Heart right ventricle (tissue), 16 donors: ENCODE data around the gene AFF2. TPM values are rescaled to one million over a fixed set of nuclear protein-coding genes. Genes with fewer than 3 reads are reported as not detected.

Experiments
- ATAC-seq, 8 donors: fragments of 200-7000 bp; cut with Tn5 transposase; one replicate each; pipeline ENCODE4 v1.9.1; 2020; ENCODE audit warnings: mild to moderate bottlenecking in 8 of 8, moderate library complexity in 8 of 8, moderate number of reproducible peaks in 1 of 8
- DNase-seq, 2 donors: peaks; one replicate each; pipeline ENCODE4 v3.0.0-alpha.2; 2020
- H3K27ac ChIP-seq, 10 donors: fragments of 200-600 bp; sonication (generic) in 2 of 10; one replicate each; pipeline versions ENCODE4 v1.5.0 to v1.8.0; 2020 to 2022; ENCODE audit warnings: mild to moderate bottlenecking in 3 of 10
- H3K27me3 ChIP-seq, 7 donors: fragments of 200-600 bp; one replicate each; pipeline ENCODE4 v1.8.0; 2021 to 2022; ENCODE audit warnings: mild to moderate bottlenecking in 2 of 7
- H3K36me3 ChIP-seq, 9 donors: fragments of 200-600 bp; sonication (generic) in 1 of 9; one replicate each; pipeline versions ENCODE4 v1.5.0 to v1.8.0; 2020 to 2022; ENCODE audit warnings: mild to moderate bottlenecking in 2 of 9
- H3K4me1 ChIP-seq, 9 donors: fragments of 200-600 bp; sonication (generic) in 1 of 9; one replicate each; pipeline versions ENCODE4 v1.5.0 to v1.8.0; 2020 to 2022; ENCODE audit warnings: mild to moderate bottlenecking in 4 of 9
- H3K4me3 ChIP-seq, 10 donors: fragments of 200-600 bp; sonication (generic) in 2 of 10; one replicate each; pipeline versions ENCODE4 v1.5.0 to v1.8.0; 2020 to 2022; ENCODE audit warnings: mild to moderate bottlenecking in 7 of 10, moderate library complexity in 2 of 10
- H3K9me3 ChIP-seq, 11 donors: fragments of 200-600 bp in 10 of 11; sonication (generic) in 2 of 11; one replicate each; pipeline versions ENCODE4 v1.5.0 to v1.8.0; 2013 to 2022; ENCODE audit warnings: mild to moderate bottlenecking in 2 of 11, control low read depth in 1 of 11, moderate library complexity in 1 of 11
- CTCF ChIP-seq, 9 donors: fragments of 200-600 bp; sonication (generic) in 2 of 9; IDR thresholded peaks; one replicate each; pipeline versions ENCODE4 v1.5.0 to v1.8.0; 2021 to 2022; ENCODE audit warnings: antibody characterized with exemption in 9 of 9, mild to moderate bottlenecking in 5 of 9, moderate library complexity in 1 of 9
- WGBS, 2 donors: extraction: QIAGEN DNeasy Blood & Tissue Kit; methylation state at CpG; one replicate each; pipeline ENCODE4 v1.1.7; 2013; ENCODE audit warnings: inconsistent platforms in 1 of 2; 5-methylcytosine and 5-hydroxymethylcytosine counted together
- intact Hi-C, 10 donors: fragments of 100-400 bp; cut with DNase I; formaldehyde crosslinking; loops; one replicate each; pipeline versions ENCODE4 v1.11.1 to v1.14.2; 2022
- polyA plus RNA-seq, 2 donors: library from polyadenylated mRNA; stranded (reverse); fragments of 200-250 nt; gene quantifications; one replicate each; pipeline ENCODE4 v1.2.3, GENCODE V29; 2013
- total RNA-seq, 10 donors: library from RNA; stranded (reverse); fragmentation: NEBNext Ultra II Directional in 3 of 10; extraction: Animal tissue kit (Norgen Biotek cat#: 25700) in 3 of 10; gene quantifications; one replicate each; pipeline versions ENCODE4 v1.2.1 to v1.2.4, GENCODE V29; 2021 to 2023
- donor health status: Arrhythmogenic right ventricular cardiomyopathy.
- donor health status: ischemic (EF 13 %, LVEDD 7.1; RV severe dilation, severe dysfunction).
- donor health status: healthy with polysubstance abuse.
- donor health status: DM: no; HTN: yes; CAD: no.
- donor health status: DM: no; HTN: no; CAD: no.
- donor health status: ischemic (EF 25% LVEDD 6.9; RV normal size, moderate dysfunction).
- donor health status: ischemic (EF 25% LVEDD 5.7; RV mildly dilated, moderate dysfunction).
- donor health status: healthy.
- donor health status: DM: yes; HTN: yes; CAD: no.
- donor health status: Ischemic cardiomyopathy.
- donor health status: ischemic (EF 35%, LVEDD 5.7; RV mildly dilated, moderate dysfunction).
- donor health status: nonischemic (EF 11% LVEDD 7.7; RV severe dilation, severe dysfunction).
- donor health status: DM: yes; HTN: yes; CAD: no.
- donor health status: PGD.
- donor health status: ischemic (EF 29% LVEDD 5.4; RV normal size, mild dysfunction).
- donor health status: nonischemic (EF 23%, LVEDD 6.1; RV moderate dilation, normal function).

Gene AFF2
- total and polyA plus RNA-seq, 12 donors = 0.01 to 0.59 (median 0.20) TPM; not detected in 2

DNA sequence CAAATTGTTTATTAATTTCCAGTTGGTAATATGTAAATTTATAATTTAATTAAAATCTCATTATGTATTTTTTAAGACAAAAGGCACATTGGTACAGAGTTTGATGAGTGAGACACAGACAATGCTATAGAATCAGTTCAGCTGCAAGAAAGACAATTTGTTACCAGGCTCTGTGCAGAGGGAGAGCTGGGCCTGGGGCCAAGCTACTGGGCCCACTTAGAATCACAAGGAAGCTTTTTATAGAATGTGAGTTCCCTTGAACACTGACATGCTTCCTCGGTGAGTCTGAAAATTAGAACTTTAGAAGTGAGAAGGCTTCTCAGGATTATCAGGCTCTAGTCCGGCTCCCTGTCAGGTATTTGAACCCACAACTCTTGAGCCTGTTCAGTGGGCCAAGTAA is 129.0 kb downstream of the AFF2 start:
- TF ChIP-seq CTCF (IDR thresholded peaks at IDR 0.05) = no peak
- Histone ChIP-seq H3K27me3 (no peaks in the 10 kb centered on the region), H3K4me1 (no peaks in the 10 kb centered on the region), H3K9me3 (no peaks in the 10 kb centered on the region), H3K36me3 (no peaks in the 10 kb centered on the region), H3K27ac (no peak overlapping the region), H3K4me3 (no peak overlapping the region)
- intact Hi-C loops = no loop called here
- DNase-seq = peak in 1 of 2 donors; percentile 10
- no peak for ATAC-seq
- 41 to 51% methylated on average over 2 of the region's 2 CpGs for WGBS, 2 donors

GRCh38 chrX:148632444-148632843 is 132.0 kb downstream of the AFF2 start:
- no peak for TF ChIP-seq CTCF (IDR thresholded peaks at IDR 0.05)
- intact Hi-C loops = no loop called here
- ATAC-seq (no peak), DNase-seq (no peak)
- Histone ChIP-seq H3K27ac (no peak overlapping the region), H3K9me3 (no peaks in the 10 kb centered on the region), H3K4me1 (no peaks in the 10 kb centered on the region), H3K27me3 (no peaks in the 10 kb centered on the region), H3K36me3 (no peaks in the 10 kb centered on the region), H3K4me3 (no peak overlapping the region)
- 66 to 68% methylated on average over 2 of the region's 2 CpGs for WGBS, 2 donors

DNA sequence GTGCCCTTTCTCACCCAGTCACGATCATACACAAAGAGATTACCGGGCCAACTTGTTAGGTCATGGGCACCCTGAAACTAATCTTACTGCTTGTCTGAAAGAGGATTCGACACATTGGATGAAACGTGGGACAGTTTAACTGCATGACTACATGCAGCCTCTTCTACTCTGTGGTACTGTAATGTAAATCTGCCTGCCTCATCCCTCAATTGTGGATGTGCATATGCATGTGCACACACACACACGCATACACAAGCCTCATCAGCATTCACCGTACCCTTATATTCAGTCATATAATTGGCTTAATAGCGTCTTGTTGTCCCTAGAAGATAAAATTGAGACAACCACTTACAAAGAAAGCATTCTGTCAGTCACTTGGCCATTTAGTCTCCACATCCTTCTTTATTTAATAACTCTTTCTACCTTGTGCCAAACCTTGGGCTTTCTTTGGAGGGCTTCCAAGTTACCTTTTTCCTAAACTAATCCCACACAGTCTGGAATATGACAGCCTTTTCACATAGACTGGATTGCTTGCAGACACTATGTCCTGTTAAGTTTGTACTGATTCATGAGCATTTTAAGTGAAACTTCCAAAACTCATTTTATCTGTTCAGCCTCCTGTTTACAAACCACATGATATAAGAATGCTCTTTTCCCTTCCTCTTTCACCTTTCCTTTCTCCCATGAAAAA is 132.9 kb downstream of the AFF2 start:
- Histone ChIP-seq H3K27ac (no peak overlapping the region), H3K4me1 (no peaks in the 10 kb centered on the region), H3K4me3 (no peak overlapping the region), H3K27me3 (no peaks in the 10 kb centered on the region), H3K9me3 (no peaks in the 10 kb centered on the region), H3K36me3 (no peaks in the 10 kb centered on the region)
- WGBS, 2 donors = 86 to 87% methylated on average over 7 of the region's 7 CpGs
- TF ChIP-seq CTCF (IDR thresholded peaks at IDR 0.05) = no peak
- intact Hi-C loops = no loop called here
- DNase-seq (no peak), ATAC-seq (no peak)

GRCh38 chrX:148634591-148634990 is 134.2 kb downstream of the AFF2 start:
- intact Hi-C loops = no loop called here
- DNase-seq = no peak
- WGBS, 2 donors = 75 to 76% methylated on average over 1 of the region's 1 CpG
- H3K4me3 ChIP-seq = no peak overlapping the region
- no peak for ATAC-seq
- no peak overlapping the region for H3K27ac ChIP-seq
- H3K9me3 ChIP-seq = no peaks in the 10 kb centered on the region
- TF ChIP-seq CTCF (IDR thresholded peaks at IDR 0.05) = no peak
- H3K4me1 ChIP-seq = no peaks in the 10 kb centered on the region
- H3K36me3 ChIP-seq = no peaks in the 10 kb centered on the region
- no peaks in the 10 kb centered on the region for H3K27me3 ChIP-seq
